ENCODE measurements around the gene DCX. TPM values are rescaled to one million over a fixed set of nuclear protein-coding genes. Genes with fewer than 3 reads are reported as not detected.

Gene DCX
- total RNA-seq, 1 donor from 2014 or later, result not detected

- Histone ChIP-seq H3K27ac (no peak overlapping the region), H3K9me3 (no peaks in the 10 kb centered on the region), H3K36me3 (no peaks in the 10 kb centered on the region), H3K4me1 (no peaks in the 10 kb centered on the region), H3K4me3 (no peak overlapping the region), H3K27me3 (no peaks in the 10 kb centered on the region)
- TF ChIP-seq CTCF (IDR thresholded peaks at IDR 0.05), result no peak
- intact Hi-C loops (cut with DNase I), result no loop called here
- no peak for DNase-seq (ENCODE audit: low spot score in 2 of 2)
Measured at GRCh38 chrX:111387470-111388070, 24.4 kb downstream of the DCX start.

- H3K4me3 ChIP-seq, result no peak overlapping the region
- H3K4me1 ChIP-seq, result no peaks in the 10 kb centered on the region
- no peaks in the 10 kb centered on the region for H3K36me3 ChIP-seq
- H3K27ac ChIP-seq, result no peak overlapping the region
- TF ChIP-seq CTCF (IDR thresholded peaks at IDR 0.05), result no peak
- H3K27me3 ChIP-seq, result no peaks in the 10 kb centered on the region
- no peak for DNase-seq (ENCODE audit: low spot score in 2 of 2)
- intact Hi-C loops (cut with DNase I), result no loop called here
- H3K9me3 ChIP-seq, result no peaks in the 10 kb centered on the region
Measured at GRCh38 chrX:111386615-111387233, 25.3 kb downstream of the DCX start.

GRCh38 chrX:111386077-111386476 lies 25.9 kb downstream of the DCX start:
- Histone ChIP-seq H3K9me3 (no peaks in the 10 kb centered on the region), H3K27me3 (no peaks in the 10 kb centered on the region), H3K27ac (no peak overlapping the region), H3K4me3 (no peak overlapping the region), H3K36me3 (no peaks in the 10 kb centered on the region), H3K4me1 (no peaks in the 10 kb centered on the region)
- intact Hi-C loops (cut with DNase I), result no loop called here
- TF ChIP-seq CTCF (IDR thresholded peaks at IDR 0.05), result no peak
- DNase-seq (ENCODE audit: low spot score in 2 of 2), result no peak

GRCh38 chrX:111382277-111382676 lies 29.7 kb downstream of the DCX start:
- H3K27me3 ChIP-seq, result no peaks in the 10 kb centered on the region
- DNase-seq (ENCODE audit: low spot score in 2 of 2), result no peak
- no peak overlapping the region for H3K27ac ChIP-seq
- TF ChIP-seq CTCF (IDR thresholded peaks at IDR 0.05), result no peak
- no peak overlapping the region for H3K4me3 ChIP-seq
- no peaks in the 10 kb centered on the region for H3K9me3 ChIP-seq
- no peaks in the 10 kb centered on the region for H3K4me1 ChIP-seq
- intact Hi-C loops (cut with DNase I), result no loop called here
- H3K36me3 ChIP-seq, result no peaks in the 10 kb centered on the region

GRCh38 chrX:111376897-111377578 lies 35.0 kb downstream of the DCX start:
- intact Hi-C loops (cut with DNase I), result no loop called here
- no peak overlapping the region for H3K27ac ChIP-seq
- no peak for DNase-seq (ENCODE audit: low spot score in 2 of 2)
- H3K9me3 ChIP-seq, result no peaks in the 10 kb centered on the region
- H3K36me3 ChIP-seq, result no peaks in the 10 kb centered on the region
- H3K4me3 ChIP-seq, result no peak overlapping the region
- no peak for TF ChIP-seq CTCF (IDR thresholded peaks at IDR 0.05)
- no peaks in the 10 kb centered on the region for H3K27me3 ChIP-seq
- no peaks in the 10 kb centered on the region for H3K4me1 ChIP-seq
